ENCODE measurements around the gene ZBED6.

Gene ZBED6

GRCh38 chr1:203840208-203840808, 44.9 kb downstream of the ZBED6 start:
- DNase-seq (ENCODE audit: low read depth), result no peak

- DNase-seq (ENCODE audit: low read depth), result no peak
Observed at GRCh38 chr1:203842559-203842876, 47.1 kb downstream of the ZBED6 start.

GRCh38 chr1:203843435-203843834, 48.0 kb downstream of the ZBED6 start:
- DNase-seq (ENCODE audit: low read depth), result no peak
